ENCODE data around the gene OR2V1. TPM values are rescaled to one million over a fixed set of nuclear protein-coding genes. Genes with fewer than 3 reads are reported as not detected.
"Not testable (repeated sequence)": the region's sequence is repeated elsewhere in the genome, so short reads cannot be mapped to it uniquely, and the experiment has no call there.

The OR2V1 gene
- total and polyA plus RNA-seq, 10 donors = not detected

- H3K4me1 ChIP-seq = peaks cover 0 to 41% (median 23%) of the 10 kb centered on the region in 6 donors
- DNase-seq = no peak
- peak overlapping the region in 3 of 8 donors; percentile 7 to 28 (median 10) for H3K27ac ChIP-seq
- H3K36me3 ChIP-seq = no peaks in the 10 kb centered on the region
- H3K9me3 ChIP-seq = no peaks in the 10 kb centered on the region
- 3 to 6% (median 5%) methylated on average over 11 of the region's 11 CpGs for WGBS, 5 donors
- peak overlapping the region in 2 of 8 donors; percentile 10 to 50 for H3K4me3 ChIP-seq
- TF ChIP-seq CTCF (IDR thresholded peaks at IDR 0.05 in 8 of 11, conservative IDR thresholded peaks at IDR 0.05 in 3 of 11) = peak in 5 of 11 experiments; percentile 12 to 77 (median 58)
- TF ChIP-seq POLR2A (IDR thresholded peaks at IDR 0.05) = no peak
- intact Hi-C loops (cut with DNase I; ENCODE audit: low total_unique reads) = no loop called here
- H3K27me3 ChIP-seq (replicated peaks in 1 of 7) = peaks cover 0 to 88% (median 60%) of the 10 kb centered on the region in 7 donors
These were observed 42.1 kb upstream of the OR2V1 start for GRCh38 chr5:181173027-181173419.

GRCh38 chr5:181171782-181172181, 40.8 kb upstream of the OR2V1 start:
- Histone ChIP-seq H3K4me1 (peaks cover 0 to 47% (median 24%) of the 10 kb centered on the region in 6 donors), H3K27me3 (replicated peaks in 1 of 7) (peaks cover 0 to 97% (median 60%) of the 10 kb centered on the region in 7 donors), H3K36me3 (no peaks in the 10 kb centered on the region), H3K27ac (no peak overlapping the region), H3K4me3 (no peak overlapping the region), H3K9me3 (no peaks in the 10 kb centered on the region)
- 47 to 62% (median 56%) methylated on average over 3 of the region's 3 CpGs for WGBS, 5 donors
- no peak for DNase-seq
- TF ChIP-seq CTCF (IDR thresholded peaks at IDR 0.05 in 8 of 11, conservative IDR thresholded peaks at IDR 0.05 in 3 of 11) = no peak
- TF ChIP-seq POLR2A (IDR thresholded peaks at IDR 0.05) = no peak
- TF ChIP-seq POLR2AphosphoS5 (IDR thresholded peaks at IDR 0.05) = no peak
- intact Hi-C loops (cut with DNase I; ENCODE audit: low total_unique reads) = no loop called here

- TF ChIP-seq CTCF (IDR thresholded peaks at IDR 0.05 in 8 of 11, conservative IDR thresholded peaks at IDR 0.05 in 3 of 11) (no peak), POLR2A (IDR thresholded peaks at IDR 0.05) (no peak), POLR2AphosphoS5 (IDR thresholded peaks at IDR 0.05) (no peak)
- peaks cover 0 to 100% (median 61%) of the 10 kb centered on the region in 7 donors for H3K27me3 ChIP-seq (replicated peaks in 1 of 7)
- intact Hi-C loops (cut with DNase I; ENCODE audit: low total_unique reads) = no loop called here
- H3K9me3 ChIP-seq = no peaks in the 10 kb centered on the region
- H3K27ac ChIP-seq = no peak overlapping the region
- no peak for DNase-seq
- no peak overlapping the region for H3K4me3 ChIP-seq
- WGBS, 5 donors = 54 to 74% (median 62%) methylated on average over 6 of the region's 6 CpGs
- no peaks in the 10 kb centered on the region for H3K36me3 ChIP-seq
- peaks cover 0 to 47% (median 24%) of the 10 kb centered on the region in 6 donors for H3K4me1 ChIP-seq
These were observed 40.0 kb upstream of the OR2V1 start for GRCh38 chr5:181170996-181171395.

GRCh38 chr5:181170237-181170825, 39.4 kb upstream of the OR2V1 start:
- WGBS, 5 donors = 21 to 25% (median 22%) methylated on average over 21 to 33 of the region's 33 CpGs
- peak overlapping the region in 1 of 8 donors; percentile 55 for H3K4me3 ChIP-seq
- intact Hi-C loops (cut with DNase I; ENCODE audit: low total_unique reads) = no loop called here

GRCh38 chr5:181169459-181170236, 38.7 kb upstream of the OR2V1 start:
- not testable (repeated sequence) for H3K9me3 ChIP-seq, DNase-seq, H3K27ac ChIP-seq, H3K36me3 ChIP-seq
- 4 to 7% (median 6%) methylated on average over 36 to 50 of the region's 50 CpGs for WGBS, 5 donors
- H3K4me1 ChIP-seq = peaks cover 0 to 47% (median 24%) of the 10 kb centered on the region in 6 donors
- H3K4me3 ChIP-seq = peak overlapping the region in 1 of 8 donors; percentile 55
- peaks cover 0 to 100% (median 60%) of the 10 kb centered on the region in 7 donors for H3K27me3 ChIP-seq (replicated peaks in 1 of 7)
- intact Hi-C loops (cut with DNase I; ENCODE audit: low total_unique reads) = loop anchor here (10.0 kb wide), 1 partner anchor 305 kb away; the partner anchor contains the start of gene ZFP62

More at GRCh38 chr5:181170237-181170825, 39.4 kb upstream of the OR2V1 start:
- TF ChIP-seq POLR2AphosphoS5 (IDR thresholded peaks at IDR 0.05) = no peak
- TF ChIP-seq CTCF (IDR thresholded peaks at IDR 0.05 in 8 of 11, conservative IDR thresholded peaks at IDR 0.05 in 3 of 11) = no peak
- TF ChIP-seq POLR2A (IDR thresholded peaks at IDR 0.05) = no peak
- no peak overlapping the region for H3K27ac ChIP-seq
- peaks cover 0 to 47% (median 24%) of the 10 kb centered on the region in 6 donors for H3K4me1 ChIP-seq
- H3K36me3 ChIP-seq = no peaks in the 10 kb centered on the region
- no peaks in the 10 kb centered on the region for H3K9me3 ChIP-seq
- no peak for DNase-seq
- peaks cover 0 to 100% (median 65%) of the 10 kb centered on the region in 7 donors for H3K27me3 ChIP-seq (replicated peaks in 1 of 7)
